SK-N-SH (cell line): ENCODE data around the gene RPS16. TPM values are rescaled to one million over a fixed set of nuclear protein-coding genes. Genes with fewer than 3 reads are reported as not detected.

Experiments
- CTCF ChIA-PET: fragments of 300-600, 350-600 bp; formaldehyde crosslinking; extraction: SDS; loops from one replicate; lab custom pipeline; 2021; lab: Yijun Ruan, JAX
- POLR2A ChIA-PET: fragments of 350-600 bp; sonication (Branson Sonifier 250); formaldehyde crosslinking; extraction: SDS; loops from one replicate; lab custom pipeline; 2020; ENCODE audit warnings: antibody characterized with exemption, inconsistent platforms; lab: Yijun Ruan, JAX
- DNase-seq: peaks from one replicate; pipeline ENCODE4 v3.0.0; 2012
- H2AFZ ChIP-seq: fragments of 200-600 bp; sonication (generic); 2 replicates; pipeline ENCODE4 v1.8.1; 2016; ENCODE audit warnings: antibody characterized with exemption, mild to moderate bottlenecking, low read depth
- H3F3A ChIP-seq: fragments of 200-600 bp; sonication (generic); replicated peaks from 2 replicates; pipeline ENCODE3; 2016; ENCODE audit warnings: antibody characterized with exemption, mild to moderate bottlenecking; ENCODE audit not compliant: insufficient read depth
- H3K27ac ChIP-seq, 2 experiments: fragments of 200-500 bp in 1 of 2; fragments of 200-600 bp in 1 of 2; sonication (Bioruptor generic) in 1 of 2; sonication (generic), shearing (Covaris generic) in 1 of 2; 2 replicates each; pipeline versions ENCODE4 v1.5.1 to v1.6.1; 2014 to 2016; ENCODE audit warnings: low read depth in 2 of 2, inconsistent platforms in 1 of 2, low read length in 1 of 2, mild to moderate bottlenecking in 1 of 2, mixed read lengths in 1 of 2
- H3K27me3 ChIP-seq: fragments of 200-600 bp; sonication (generic), shearing (Covaris generic); 2 replicates; pipeline ENCODE4 v1.6.1; 2016; ENCODE audit warnings: mixed run types; ENCODE audit not compliant: insufficient read depth
- H3K36me3 ChIP-seq, 2 experiments: fragments of 200-500 bp in 1 of 2; fragments of 200-600 bp in 1 of 2; sonication (Bioruptor generic) in 1 of 2; sonication (generic) in 1 of 2; replicated peaks in 1 of 2; 2 replicates each; pipeline versions ENCODE3 to v1.5.1; 2014 to 2016; ENCODE audit warnings: low read length in 1 of 2, mild to moderate bottlenecking in 1 of 2; ENCODE audit not compliant: insufficient read depth in 2 of 2, control insufficient read depth in 1 of 2
- H3K4me1 ChIP-seq, 2 experiments: fragments of 200-500 bp in 1 of 2; fragments of 200-600 bp in 1 of 2; sonication (Bioruptor generic) in 1 of 2; sonication (generic), shearing (Covaris generic) in 1 of 2; 2 replicates each; pipeline versions ENCODE4 v1.5.1 to v1.6.1; 2014 to 2016; ENCODE audit warnings: low read depth in 1 of 2, low read length in 1 of 2, mixed run types in 1 of 2; ENCODE audit not compliant: insufficient read depth in 2 of 2, control insufficient read depth in 1 of 2
- H3K4me2 ChIP-seq: fragments of 200-600 bp; sonication (generic), shearing (Covaris generic); 2 replicates; pipeline ENCODE4 v1.6.1; 2017; ENCODE audit warnings: mixed run types
- H3K4me3 ChIP-seq, 2 experiments: fragments of 200-500 bp in 1 of 2; fragments of 200-600 bp in 1 of 2; sonication (Bioruptor generic) in 1 of 2; sonication (generic), shearing (Covaris generic) in 1 of 2; 2 replicates each; pipeline versions ENCODE4 v1.5.1 to v1.8.1; 2014 to 2016; ENCODE audit warnings: low read depth in 2 of 2, inconsistent platforms in 1 of 2, low read length in 1 of 2, mild to moderate bottlenecking in 1 of 2, mixed read lengths in 1 of 2, moderate library complexity in 1 of 2
- H3K79me2 ChIP-seq: fragments of 200-600 bp; sonication (generic); 2 replicates; pipeline ENCODE4 v1.8.1; 2017; ENCODE audit warnings: mild to moderate bottlenecking; ENCODE audit not compliant: insufficient read depth
- H3K9ac ChIP-seq: fragments of 200-600 bp; sonication (generic); 2 replicates; pipeline ENCODE4 v1.6.1; 2017; ENCODE audit warnings: mixed run types
- H3K9me2 ChIP-seq: fragments of 200-600 bp; sonication (generic); 2 replicates; pipeline ENCODE4 v1.6.1; 2017; ENCODE audit warnings: mixed run types
- H3K9me3 ChIP-seq: fragments of 200-600 bp; sonication (generic); 2 replicates; pipeline ENCODE4 v1.6.1; 2017; ENCODE audit warnings: mixed run types, mild to moderate bottlenecking, moderate library complexity
- H4K20me1 ChIP-seq: fragments of 200-600 bp; sonication (generic); 2 replicates; pipeline ENCODE4 v1.6.1; 2017; ENCODE audit warnings: mild to moderate bottlenecking, mixed run types; ENCODE audit not compliant: insufficient read depth
- FOXM1 ChIP-seq: IDR thresholded peaks from 2 replicates; pipeline ENCODE4 v1.4.0; 2012; ENCODE audit warnings: low read depth, mild to moderate bottlenecking
- IRF3 ChIP-seq: fragments of 150-350 bp; IDR thresholded peaks from 2 replicates; pipeline ENCODE4 v1.6.1; 2016; ENCODE audit warnings: mild to moderate bottlenecking, low read depth, low read length
- POLR2AphosphoS5 ChIP-seq: IDR thresholded peaks from 2 replicates; pipeline ENCODE4 v1.6.1; 2012; ENCODE audit warnings: low read depth, low read length
- RXRA ChIP-seq: IDR thresholded peaks from 2 replicates; pipeline ENCODE4 v1.4.0; 2012; ENCODE audit warnings: low read depth, mild to moderate bottlenecking, borderline replicate concordance
- TCF12 ChIP-seq: IDR thresholded peaks from 2 replicates; pipeline ENCODE4 v1.4.0; 2012
- TEAD4 ChIP-seq: IDR thresholded peaks from 2 replicates; pipeline ENCODE4 v1.4.0; 2012; ENCODE audit warnings: mild to moderate bottlenecking, borderline replicate concordance; ENCODE audit not compliant: insufficient read depth
- USF1 ChIP-seq: IDR thresholded peaks from 2 replicates; pipeline ENCODE4 v1.4.0; 2012; ENCODE audit warnings: low read depth, borderline replicate concordance
- WGBS: methylation state at CpG from one replicate; pipeline ENCODE4 v1.1.6; 2017; ENCODE audit warnings: low lambda C conversion rate; 5-methylcytosine and 5-hydroxymethylcytosine counted together
- polyA plus RNA-seq, 3 experiments: library from polyadenylated mRNA; depleted of rRNA; stranded (reverse); fragments of >200 nt; gene quantifications; 2 replicates each; pipeline ENCODE4 v1.2.3, GENCODE V29; 2012
- TF ChIP-seq, protein P1 (sequence below): fragments of 150-350 bp; IDR thresholded peaks from 2 replicates; pipeline ENCODE4 v1.6.1; 2017; ENCODE audit warnings: antibody characterized with exemption, low read length, low read depth, borderline replicate concordance
- TF ChIP-seq, protein P2 (sequence below): IDR thresholded peaks from 2 replicates; pipeline ENCODE4 v1.4.0; 2012; ENCODE audit warnings: low read depth, borderline replicate concordance
- TF ChIP-seq, protein P3 (sequence below): IDR thresholded peaks from 2 replicates; pipeline ENCODE4; 2012
- TF ChIP-seq, protein P4 (sequence below): IDR thresholded peaks from 2 replicates; pipeline ENCODE4 v1.6.1; 2012; ENCODE audit warnings: mild to moderate bottlenecking, low read depth, low read length, moderate library complexity

Gene RPS16
- polyA plus RNA-seq, 1 of the 3 experiments (the other 2 are of a cell fraction): 7,541 TPM

GRCh38 chr19:39428283-39429112 is 7.3 kb downstream of the RPS16 start:
- CTCF ChIA-PET: interaction anchor here (0.9 to 3.1 kb wide), 3 partner anchors 16 to 104 kb away, joined by 3 to 12 read pairs (median 3); partner anchors contain the start of genes EID2B and PLEKHG2
- Histone ChIP-seq H3F3A (peaks cover 59% of the 10 kb centered on the region), H4K20me1 (no peaks in the 10 kb centered on the region), H3K9me3 (no peaks in the 10 kb centered on the region), H3K27ac (peak overlapping the region; percentile 54 to 92; a peak in 3 of 4 replicates), H3K4me2 (peak overlapping the region; percentile 44), H3K27me3 (no peaks in the 10 kb centered on the region), H3K9me2 (no peaks in the 10 kb centered on the region), H3K36me3 (peaks cover 16 to 17% of the 10 kb centered on the region in 2 experiments), H3K4me1 (peaks cover 8 to 21% of the 10 kb centered on the region in 2 experiments; a peak in 3 of 4 replicates), H3K4me3 (no peak overlapping the region), H2AFZ (no peak overlapping the region), H3K79me2 (peaks cover 2% of the 10 kb centered on the region; the same call in 1 of the 2 replicates), H3K9ac (peak overlapping the region; percentile 35)
- POLR2A ChIA-PET: interaction anchor here (0.7 to 1.0 kb wide), 2 partner anchors 13 to 14 kb away, joined by 3 to 4 read pairs; no protein-coding TSS in a partner anchor
- 24% methylated on average over 17 of the region's 23 CpGs for WGBS
- TF ChIP-seq, protein P1, sequence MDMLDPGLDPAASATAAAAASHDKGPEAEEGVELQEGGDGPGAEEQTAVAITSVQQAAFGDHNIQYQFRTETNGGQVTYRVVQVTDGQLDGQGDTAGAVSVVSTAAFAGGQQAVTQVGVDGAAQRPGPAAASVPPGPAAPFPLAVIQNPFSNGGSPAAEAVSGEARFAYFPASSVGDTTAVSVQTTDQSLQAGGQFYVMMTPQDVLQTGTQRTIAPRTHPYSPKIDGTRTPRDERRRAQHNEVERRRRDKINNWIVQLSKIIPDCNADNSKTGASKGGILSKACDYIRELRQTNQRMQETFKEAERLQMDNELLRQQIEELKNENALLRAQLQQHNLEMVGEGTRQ: no peak
- TF ChIP-seq TEAD4: peak; percentile 77
- TF ChIP-seq, protein P2, sequence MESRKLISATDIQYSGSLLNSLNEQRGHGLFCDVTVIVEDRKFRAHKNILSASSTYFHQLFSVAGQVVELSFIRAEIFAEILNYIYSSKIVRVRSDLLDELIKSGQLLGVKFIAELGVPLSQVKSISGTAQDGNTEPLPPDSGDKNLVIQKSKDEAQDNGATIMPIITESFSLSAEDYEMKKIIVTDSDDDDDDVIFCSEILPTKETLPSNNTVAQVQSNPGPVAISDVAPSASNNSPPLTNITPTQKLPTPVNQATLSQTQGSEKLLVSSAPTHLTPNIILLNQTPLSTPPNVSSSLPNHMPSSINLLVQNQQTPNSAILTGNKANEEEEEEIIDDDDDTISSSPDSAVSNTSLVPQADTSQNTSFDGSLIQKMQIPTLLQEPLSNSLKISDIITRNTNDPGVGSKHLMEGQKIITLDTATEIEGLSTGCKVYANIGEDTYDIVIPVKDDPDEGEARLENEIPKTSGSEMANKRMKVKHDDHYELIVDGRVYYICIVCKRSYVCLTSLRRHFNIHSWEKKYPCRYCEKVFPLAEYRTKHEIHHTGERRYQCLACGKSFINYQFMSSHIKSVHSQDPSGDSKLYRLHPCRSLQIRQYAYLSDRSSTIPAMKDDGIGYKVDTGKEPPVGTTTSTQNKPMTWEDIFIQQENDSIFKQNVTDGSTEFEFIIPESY: no peak
- TF ChIP-seq RXRA: peak; percentile 19; the same call in 1 of the 2 replicates
- no peak for TF ChIP-seq USF1
- peak; percentile 57 for TF ChIP-seq TCF12
- peak; percentile 36; the same call in 1 of the 2 replicates for TF ChIP-seq POLR2AphosphoS5
- no peak for TF ChIP-seq IRF3
- TF ChIP-seq FOXM1: peak; percentile 51; the same call in 1 of the 2 replicates
- TF ChIP-seq, protein P3, sequence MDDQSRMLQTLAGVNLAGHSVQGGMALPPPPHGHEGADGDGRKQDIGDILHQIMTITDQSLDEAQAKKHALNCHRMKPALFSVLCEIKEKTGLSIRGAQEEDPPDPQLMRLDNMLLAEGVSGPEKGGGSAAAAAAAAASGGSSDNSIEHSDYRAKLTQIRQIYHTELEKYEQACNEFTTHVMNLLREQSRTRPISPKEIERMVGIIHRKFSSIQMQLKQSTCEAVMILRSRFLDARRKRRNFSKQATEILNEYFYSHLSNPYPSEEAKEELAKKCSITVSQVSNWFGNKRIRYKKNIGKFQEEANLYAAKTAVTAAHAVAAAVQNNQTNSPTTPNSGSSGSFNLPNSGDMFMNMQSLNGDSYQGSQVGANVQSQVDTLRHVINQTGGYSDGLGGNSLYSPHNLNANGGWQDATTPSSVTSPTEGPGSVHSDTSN: peak; percentile 24; the same call in 1 of the 2 replicates
- TF ChIP-seq, protein P4, sequence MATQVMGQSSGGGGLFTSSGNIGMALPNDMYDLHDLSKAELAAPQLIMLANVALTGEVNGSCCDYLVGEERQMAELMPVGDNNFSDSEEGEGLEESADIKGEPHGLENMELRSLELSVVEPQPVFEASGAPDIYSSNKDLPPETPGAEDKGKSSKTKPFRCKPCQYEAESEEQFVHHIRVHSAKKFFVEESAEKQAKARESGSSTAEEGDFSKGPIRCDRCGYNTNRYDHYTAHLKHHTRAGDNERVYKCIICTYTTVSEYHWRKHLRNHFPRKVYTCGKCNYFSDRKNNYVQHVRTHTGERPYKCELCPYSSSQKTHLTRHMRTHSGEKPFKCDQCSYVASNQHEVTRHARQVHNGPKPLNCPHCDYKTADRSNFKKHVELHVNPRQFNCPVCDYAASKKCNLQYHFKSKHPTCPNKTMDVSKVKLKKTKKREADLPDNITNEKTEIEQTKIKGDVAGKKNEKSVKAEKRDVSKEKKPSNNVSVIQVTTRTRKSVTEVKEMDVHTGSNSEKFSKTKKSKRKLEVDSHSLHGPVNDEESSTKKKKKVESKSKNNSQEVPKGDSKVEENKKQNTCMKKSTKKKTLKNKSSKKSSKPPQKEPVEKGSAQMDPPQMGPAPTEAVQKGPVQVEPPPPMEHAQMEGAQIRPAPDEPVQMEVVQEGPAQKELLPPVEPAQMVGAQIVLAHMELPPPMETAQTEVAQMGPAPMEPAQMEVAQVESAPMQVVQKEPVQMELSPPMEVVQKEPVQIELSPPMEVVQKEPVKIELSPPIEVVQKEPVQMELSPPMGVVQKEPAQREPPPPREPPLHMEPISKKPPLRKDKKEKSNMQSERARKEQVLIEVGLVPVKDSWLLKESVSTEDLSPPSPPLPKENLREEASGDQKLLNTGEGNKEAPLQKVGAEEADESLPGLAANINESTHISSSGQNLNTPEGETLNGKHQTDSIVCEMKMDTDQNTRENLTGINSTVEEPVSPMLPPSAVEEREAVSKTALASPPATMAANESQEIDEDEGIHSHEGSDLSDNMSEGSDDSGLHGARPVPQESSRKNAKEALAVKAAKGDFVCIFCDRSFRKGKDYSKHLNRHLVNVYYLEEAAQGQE: peak; percentile 63; the same call in 1 of the 2 replicates
- no peak for DNase-seq
